SU-DHL-6 (cell line): ENCODE data around the gene TMEM45B.

Experiments
- EZH2phosphoT487 ChIP-seq: fragments of 200-600 bp; sonication (generic), shearing (Covaris generic); conservative IDR thresholded peaks from 2 replicates; pipeline ENCODE4 v1.6.1; 2018; ENCODE audit warnings: mild to moderate bottlenecking, antibody characterized with exemption, low read length, moderate library complexity, mixed read lengths
- TF ChIP-seq, protein P1 (sequence below): fragments of 200-600 bp; sonication (generic); IDR thresholded peaks from one replicate; pipeline ENCODE4 v1.5.1; 2017; ENCODE audit warnings: antibody characterized with exemption, mild to moderate bottlenecking, low read length, moderate library complexity; ENCODE audit not compliant: insufficient read depth, poor library complexity, severe bottlenecking

DNA sequence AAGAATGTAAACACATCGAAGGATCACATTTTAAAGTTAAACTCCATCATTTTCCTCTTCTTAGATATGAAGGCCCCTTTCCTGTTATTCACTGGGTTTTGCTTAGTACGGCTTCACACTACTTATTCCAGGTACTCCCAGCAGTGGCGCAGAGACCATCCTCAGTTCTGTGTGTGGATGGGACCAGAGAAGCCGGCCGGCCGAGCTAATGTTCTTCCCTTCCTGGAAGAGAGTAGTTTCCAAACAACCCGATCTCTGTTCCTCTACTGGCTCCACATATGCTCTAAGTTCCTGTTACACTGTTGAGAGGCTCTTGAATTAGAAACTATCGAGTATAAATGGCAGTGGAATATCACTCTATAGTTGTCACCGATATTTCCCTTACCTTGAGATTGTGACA, 80.4 kb downstream of the TMEM45B start:
- TF ChIP-seq, protein P1, sequence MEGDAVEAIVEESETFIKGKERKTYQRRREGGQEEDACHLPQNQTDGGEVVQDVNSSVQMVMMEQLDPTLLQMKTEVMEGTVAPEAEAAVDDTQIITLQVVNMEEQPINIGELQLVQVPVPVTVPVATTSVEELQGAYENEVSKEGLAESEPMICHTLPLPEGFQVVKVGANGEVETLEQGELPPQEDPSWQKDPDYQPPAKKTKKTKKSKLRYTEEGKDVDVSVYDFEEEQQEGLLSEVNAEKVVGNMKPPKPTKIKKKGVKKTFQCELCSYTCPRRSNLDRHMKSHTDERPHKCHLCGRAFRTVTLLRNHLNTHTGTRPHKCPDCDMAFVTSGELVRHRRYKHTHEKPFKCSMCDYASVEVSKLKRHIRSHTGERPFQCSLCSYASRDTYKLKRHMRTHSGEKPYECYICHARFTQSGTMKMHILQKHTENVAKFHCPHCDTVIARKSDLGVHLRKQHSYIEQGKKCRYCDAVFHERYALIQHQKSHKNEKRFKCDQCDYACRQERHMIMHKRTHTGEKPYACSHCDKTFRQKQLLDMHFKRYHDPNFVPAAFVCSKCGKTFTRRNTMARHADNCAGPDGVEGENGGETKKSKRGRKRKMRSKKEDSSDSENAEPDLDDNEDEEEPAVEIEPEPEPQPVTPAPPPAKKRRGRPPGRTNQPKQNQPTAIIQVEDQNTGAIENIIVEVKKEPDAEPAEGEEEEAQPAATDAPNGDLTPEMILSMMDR = no peak
- no peak for TF ChIP-seq EZH2phosphoT487
